GM19328 (cell line): ENCODE results near the gene SMARCD2.
"Not testable (repeated sequence)": the region's sequence is repeated elsewhere in the genome, so short reads cannot be mapped to it uniquely, and the experiment has no call there.

Experiments used
- ATAC-seq: cut with Tn5 transposase; IDR thresholded peaks from one replicate; pipeline ENCODE4 v1.9.1; 2021; ENCODE audit warnings: mild to moderate bottlenecking, moderate library complexity; ENCODE audit not compliant: unreplicated experiment

The SMARCD2 gene

GRCh38 chr17:63853260-63853659 lies 10.8 kb upstream of the SMARCD2 start:
- no peak for ATAC-seq

- ATAC-seq: no peak
These were observed 7.9 kb upstream of the SMARCD2 start for GRCh38 chr17:63850401-63850800.

- ATAC-seq: peak; percentile 63
These were observed 6.6 kb upstream of the SMARCD2 start for GRCh38 chr17:63848834-63849689.

- no peak for ATAC-seq
These were observed 5.2 kb upstream of the SMARCD2 start for GRCh38 chr17:63847525-63848249.

GRCh38 chr17:63845509-63845908 lies 3.0 kb upstream of the SMARCD2 start:
- ATAC-seq: no peak

GRCh38 chr17:63843910-63844677 lies 1.6 kb upstream of the SMARCD2 start:
- no peak for ATAC-seq

- not testable (repeated sequence) for ATAC-seq
These were observed 953 bp upstream of the SMARCD2 start for GRCh38 chr17:63843387-63843888.

- peak; percentile 25 for ATAC-seq
These were observed 329 bp downstream of the SMARCD2 start for GRCh38 chr17:63842173-63842539.

- no peak for ATAC-seq
These were observed 924 bp downstream of the SMARCD2 start for GRCh38 chr17:63841350-63842172.

GRCh38 chr17:63840591-63841349 lies 1.7 kb downstream of the SMARCD2 start:
- ATAC-seq: no peak

GRCh38 chr17:63838631-63839171 lies 3.8 kb downstream of the SMARCD2 start:
- ATAC-seq: no peak

- ATAC-seq: no peak
These were observed 4.4 kb downstream of the SMARCD2 start for GRCh38 chr17:63837962-63838600.

- ATAC-seq: no peak
These were observed 5.0 kb downstream of the SMARCD2 start for GRCh38 chr17:63837480-63837879.

GRCh38 chr17:63836811-63837210 lies 5.7 kb downstream of the SMARCD2 start:
- no peak for ATAC-seq

- no peak for ATAC-seq
These were observed 7.2 kb downstream of the SMARCD2 start for GRCh38 chr17:63835167-63835720.

- ATAC-seq: peak; percentile 53
These were observed 7.9 kb downstream of the SMARCD2 start for GRCh38 chr17:63834431-63835166.

- no peak for ATAC-seq
These were observed 8.6 kb downstream of the SMARCD2 start for GRCh38 chr17:63833741-63834373.
